ENCODE results near the gene PCDHGC3.
A peak's percentile ranks its signal among the peaks of the same experiment; 100 is the strongest.

The PCDHGC3 gene

DNA sequence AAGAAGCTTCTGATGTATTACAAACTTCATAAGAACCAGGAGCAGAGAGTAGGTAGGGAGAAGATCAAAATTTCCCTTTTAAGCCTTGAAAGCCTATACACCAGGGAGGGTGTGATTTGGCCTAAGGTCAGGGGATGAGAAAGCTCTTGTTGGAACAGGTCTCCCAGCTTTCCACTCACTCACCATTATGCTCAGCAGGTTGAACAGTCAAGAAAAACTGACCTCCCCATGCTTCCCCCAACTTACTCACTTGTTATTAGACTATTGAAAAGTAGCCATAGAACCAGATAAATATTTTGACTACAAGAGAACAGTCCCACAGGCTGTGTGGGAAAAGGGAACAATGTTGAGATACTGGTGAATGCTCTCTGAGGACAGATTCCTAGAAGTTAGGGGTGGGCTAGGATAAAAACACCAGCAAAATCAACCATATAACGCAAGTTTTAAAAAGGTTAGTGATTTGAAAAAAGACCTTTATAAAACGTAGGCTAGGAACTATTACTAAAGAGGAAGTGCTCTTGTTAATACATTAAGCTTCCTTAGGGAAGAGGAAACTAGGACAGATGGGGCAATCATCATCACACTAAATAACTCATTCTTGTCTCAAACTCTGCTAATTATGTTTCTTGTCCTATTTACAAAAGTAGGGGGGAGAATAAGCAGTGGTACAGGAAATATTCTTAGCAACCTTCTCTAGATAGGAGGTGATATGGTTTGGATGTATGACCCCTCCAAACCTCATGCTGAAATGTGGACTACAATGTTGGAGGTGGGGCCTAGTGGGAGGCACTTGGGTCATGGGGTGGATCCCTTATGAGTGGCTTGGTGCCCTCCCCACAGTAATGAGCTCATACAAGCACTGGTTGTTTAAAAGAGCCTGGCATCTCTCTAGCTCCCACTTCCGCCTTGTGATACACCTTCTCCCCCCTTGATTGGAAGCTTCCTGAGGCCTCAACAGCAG is 44.1 kb downstream of the PCDHGC3 start:
- Histone ChIP-seq H3K9ac (no peak overlapping the region), H3K36me3 (ENCODE audit: control insufficient read depth, insufficient read depth, low read length) (no peaks in the 10 kb centered on the region), H2AFZ (no peak overlapping the region), H3K4me1 (peaks cover 51% of the 10 kb centered on the region), H3K27ac (peak overlapping the region; percentile 20), H3K9me3 (ENCODE audit: control insufficient read depth, low read length) (no peaks in the 10 kb centered on the region), H3K4me2 (ENCODE audit: low read length) (no peak overlapping the region), H3K79me2 (peaks cover 10% of the 10 kb centered on the region), H3K27me3 (ENCODE audit: control insufficient read depth, insufficient read depth, low read length) (no peaks in the 10 kb centered on the region), H3K4me3 (ENCODE audit: low read depth, low read length) (no peak overlapping the region)
- TF ChIP-seq, protein P1, sequence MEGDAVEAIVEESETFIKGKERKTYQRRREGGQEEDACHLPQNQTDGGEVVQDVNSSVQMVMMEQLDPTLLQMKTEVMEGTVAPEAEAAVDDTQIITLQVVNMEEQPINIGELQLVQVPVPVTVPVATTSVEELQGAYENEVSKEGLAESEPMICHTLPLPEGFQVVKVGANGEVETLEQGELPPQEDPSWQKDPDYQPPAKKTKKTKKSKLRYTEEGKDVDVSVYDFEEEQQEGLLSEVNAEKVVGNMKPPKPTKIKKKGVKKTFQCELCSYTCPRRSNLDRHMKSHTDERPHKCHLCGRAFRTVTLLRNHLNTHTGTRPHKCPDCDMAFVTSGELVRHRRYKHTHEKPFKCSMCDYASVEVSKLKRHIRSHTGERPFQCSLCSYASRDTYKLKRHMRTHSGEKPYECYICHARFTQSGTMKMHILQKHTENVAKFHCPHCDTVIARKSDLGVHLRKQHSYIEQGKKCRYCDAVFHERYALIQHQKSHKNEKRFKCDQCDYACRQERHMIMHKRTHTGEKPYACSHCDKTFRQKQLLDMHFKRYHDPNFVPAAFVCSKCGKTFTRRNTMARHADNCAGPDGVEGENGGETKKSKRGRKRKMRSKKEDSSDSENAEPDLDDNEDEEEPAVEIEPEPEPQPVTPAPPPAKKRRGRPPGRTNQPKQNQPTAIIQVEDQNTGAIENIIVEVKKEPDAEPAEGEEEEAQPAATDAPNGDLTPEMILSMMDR (IDR thresholded peaks at IDR 0.05), result no peak

DNA sequence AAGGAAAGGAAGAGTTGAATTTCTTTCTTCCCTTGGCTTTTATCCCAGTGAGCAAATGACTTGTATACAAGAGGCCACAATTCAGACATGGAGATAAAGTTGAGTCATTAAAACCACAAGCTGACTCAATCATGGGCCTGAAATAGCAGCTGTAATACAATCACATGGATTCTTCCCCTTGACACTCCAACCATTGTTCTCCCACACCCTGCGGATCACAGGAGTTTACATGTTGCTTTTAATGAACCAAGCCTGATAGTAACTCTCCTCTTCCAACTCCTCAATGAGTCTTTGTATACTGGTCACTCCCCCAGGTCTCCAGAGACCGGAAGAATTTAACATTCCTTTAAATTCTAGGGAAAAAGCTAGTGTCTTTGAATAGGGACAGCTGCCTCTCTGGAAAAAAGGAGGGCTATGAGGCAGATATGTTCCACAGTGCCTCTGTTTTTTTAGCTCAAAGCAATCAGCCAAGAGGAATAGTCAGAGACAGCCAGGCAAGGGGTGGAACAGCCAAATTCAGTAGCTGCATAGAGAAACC is 45.5 kb downstream of the PCDHGC3 start:
- H3K4me2 ChIP-seq (ENCODE audit: low read length), result no peak overlapping the region
- H3K79me2 ChIP-seq, result peaks cover 10% of the 10 kb centered on the region
- H3K27ac ChIP-seq, result peak overlapping the region; percentile 43
- H3K4me1 ChIP-seq, result peaks cover 49% of the 10 kb centered on the region
- H2AFZ ChIP-seq, result no peak overlapping the region
- no peak overlapping the region for H3K4me3 ChIP-seq (ENCODE audit: low read depth, low read length)
- no peaks in the 10 kb centered on the region for H3K36me3 ChIP-seq (ENCODE audit: control insufficient read depth, insufficient read depth, low read length)
- no peaks in the 10 kb centered on the region for H3K9me3 ChIP-seq (ENCODE audit: control insufficient read depth, low read length)
- TF ChIP-seq, protein P1 (IDR thresholded peaks at IDR 0.05), result no peak
- no peaks in the 10 kb centered on the region for H3K27me3 ChIP-seq (ENCODE audit: control insufficient read depth, insufficient read depth, low read length)
- no peak overlapping the region for H3K9ac ChIP-seq

GRCh38 chr5:141522301-141522700 is 46.5 kb downstream of the PCDHGC3 start:
- Histone ChIP-seq H3K79me2 (peaks cover 10% of the 10 kb centered on the region), H3K27ac (peak overlapping the region; percentile 43), H3K4me1 (peaks cover 46% of the 10 kb centered on the region), H3K4me3 (ENCODE audit: low read depth, low read length) (no peak overlapping the region), H3K9me3 (ENCODE audit: control insufficient read depth, low read length) (no peaks in the 10 kb centered on the region), H3K9ac (no peak overlapping the region), H3K4me2 (ENCODE audit: low read length) (no peak overlapping the region), H2AFZ (no peak overlapping the region), H3K36me3 (ENCODE audit: control insufficient read depth, insufficient read depth, low read length) (no peaks in the 10 kb centered on the region), H3K27me3 (ENCODE audit: control insufficient read depth, insufficient read depth, low read length) (no peaks in the 10 kb centered on the region)
- TF ChIP-seq, protein P1 (IDR thresholded peaks at IDR 0.05), result no peak

GRCh38 chr5:141523991-141524390 is 48.2 kb downstream of the PCDHGC3 start:
- Histone ChIP-seq H3K9me3 (ENCODE audit: control insufficient read depth, low read length) (no peaks in the 10 kb centered on the region), H3K79me2 (peaks cover 10% of the 10 kb centered on the region), H3K9ac (no peak overlapping the region), H3K4me1 (peaks cover 51% of the 10 kb centered on the region), H3K27ac (peak overlapping the region; percentile 98), H3K4me3 (ENCODE audit: low read depth, low read length) (peak overlapping the region; percentile 34), H3K27me3 (ENCODE audit: control insufficient read depth, insufficient read depth, low read length) (no peaks in the 10 kb centered on the region), H3K36me3 (ENCODE audit: control insufficient read depth, insufficient read depth, low read length) (no peaks in the 10 kb centered on the region), H2AFZ (peak overlapping the region; percentile 59), H3K4me2 (ENCODE audit: low read length) (peak overlapping the region; percentile 17)
- TF ChIP-seq, protein P1 (IDR thresholded peaks at IDR 0.05), result no peak
